C4-2B (cell line): ENCODE data around the gene KCNAB1.

Experiments used
- CTCF ChIP-seq: fragments of 450-650 bp; conservative IDR thresholded peaks from 2 replicates; pipeline ENCODE4 v1.5.1; 2017; ENCODE audit warnings: mild to moderate bottlenecking
- ZFX ChIP-seq: fragments of 450-650 bp; IDR thresholded peaks from 2 replicates; pipeline ENCODE4 v1.6.1; 2017

GRCh38 chr3:156381253-156381652 lies 260.9 kb downstream of the KCNAB1 start:
- no peak for TF ChIP-seq CTCF
- TF ChIP-seq ZFX: no peak
